Tibial nerve (tissue), 3 donors: ENCODE results near the gene C19orf18.

Source experiments
- CTCF ChIP-seq, 5 experiments: fragments of 200-600 bp in 3 of 5; fragments of 450-650 bp in 2 of 5; sonication (generic) in 3 of 5; IDR thresholded peaks; one replicate each; pipeline ENCODE4 v1.5.1; 2016 to 2019; ENCODE audit warnings: antibody characterized with exemption in 5 of 5, mild to moderate bottlenecking in 3 of 5, moderate library complexity in 2 of 5
- POLR2A ChIP-seq, 2 donors: fragments of 450-650 bp; IDR thresholded peaks; one replicate each; pipeline ENCODE4 v1.6.1; 2017; ENCODE audit warnings: antibody characterized with exemption in 2 of 2, mild to moderate bottlenecking in 2 of 2, moderate library complexity in 2 of 2

DNA sequence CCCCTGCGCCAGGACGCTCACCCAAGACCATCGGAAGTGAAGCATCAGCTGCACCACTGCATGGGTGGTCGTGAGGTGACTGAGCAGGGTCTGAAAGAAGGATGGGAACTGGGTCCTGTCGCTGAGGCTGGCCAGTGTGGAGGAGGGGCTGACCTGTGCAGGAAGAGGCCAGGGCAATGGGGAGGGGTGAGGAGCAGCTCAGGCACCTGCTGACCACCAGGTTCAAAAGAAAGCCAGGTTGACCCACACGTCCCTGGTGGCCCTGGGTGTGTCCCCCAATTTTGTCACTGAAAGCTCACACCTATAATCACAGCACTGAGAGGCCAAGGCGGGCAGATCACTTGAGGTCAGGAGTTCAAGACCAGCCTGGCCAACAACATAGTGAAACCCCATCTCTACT, 45.8 kb upstream of the C19orf18 start:
- no peak for TF ChIP-seq CTCF (IDR thresholded peaks at IDR 0.05)
- no peak for TF ChIP-seq POLR2A (IDR thresholded peaks at IDR 0.05)
